NB4 (cell line): ENCODE data around the gene ANKRD13C.

ENCODE experiments used
- DNase-seq: peaks from one replicate; pipeline ENCODE4 v3.0.0; 2010; ENCODE audit warnings: low read depth
- H3K4me3 ChIP-seq: one replicate; pipeline ENCODE4 v1.5.1; 2011; ENCODE audit warnings: mild to moderate bottlenecking, low read depth, low read length, moderate library complexity
- CTCF ChIP-seq: IDR thresholded peaks from one replicate; pipeline ENCODE4 v1.5.1; 2012; ENCODE audit warnings: low read depth, low read length
- MAX ChIP-seq: IDR thresholded peaks from 2 replicates; pipeline ENCODE4 v1.6.1; 2011; ENCODE audit warnings: low read depth, low read length
- MYC ChIP-seq: IDR thresholded peaks from 2 replicates; pipeline ENCODE4 v1.6.1; 2011; ENCODE audit warnings: low read depth, low read length
- POLR2A ChIP-seq: IDR thresholded peaks from 2 replicates; pipeline ENCODE4 v1.6.1; 2011; ENCODE audit warnings: mild to moderate bottlenecking; ENCODE audit not compliant: insufficient read length; ENCODE audit errors: extremely low read depth

ANKRD13C gene

GRCh38 chr1:70364439-70364838, 9.9 kb upstream of the ANKRD13C start:
- no peak overlapping the region for H3K4me3 ChIP-seq
- TF ChIP-seq POLR2A (no peak), MAX (no peak), CTCF (no peak), MYC (no peak)
- DNase-seq: no peak

GRCh38 chr1:70361727-70362398, 7.3 kb upstream of the ANKRD13C start:
- no peak overlapping the region for H3K4me3 ChIP-seq
- DNase-seq: no peak
- TF ChIP-seq POLR2A: no peak
- TF ChIP-seq CTCF: no peak
- no peak for TF ChIP-seq MYC
- no peak for TF ChIP-seq MAX

- TF ChIP-seq POLR2A: no peak
- DNase-seq: no peak
- no peak overlapping the region for H3K4me3 ChIP-seq
Observed at GRCh38 chr1:70360321-70360720, 5.8 kb upstream of the ANKRD13C start.

- no peak overlapping the region for H3K4me3 ChIP-seq
- no peak for DNase-seq
- TF ChIP-seq CTCF (no peak), MAX (no peak), POLR2A (no peak), MYC (no peak)
Observed at GRCh38 chr1:70358921-70359564, 4.5 kb upstream of the ANKRD13C start.

GRCh38 chr1:70355920-70356319, 1.4 kb upstream of the ANKRD13C start:
- TF ChIP-seq MYC (no peak), POLR2A (no peak), CTCF (no peak), MAX (no peak)
- no peak overlapping the region for H3K4me3 ChIP-seq
- peak; percentile 42 for DNase-seq

- H3K4me3 ChIP-seq: peak overlapping the region; percentile 84
- no peak for DNase-seq
- TF ChIP-seq MYC: no peak
- TF ChIP-seq MAX: no peak
- no peak for TF ChIP-seq CTCF
- no peak for TF ChIP-seq POLR2A
Observed at GRCh38 chr1:70355111-70355407, 537 bp upstream of the ANKRD13C start.
